ENCODE measurements around the gene STAT2. TPM values are rescaled to one million over a fixed set of nuclear protein-coding genes. Genes with fewer than 3 reads are reported as not detected.

STAT2 gene
- total and polyA plus RNA-seq, 9 of the 15 experiments (the other 6 are each of a cell fraction or from before 2014, with no cell fraction given) = 15.5 to 46.9 (median 40.1) TPM

GRCh38 chr12:56300644-56301464 lies 59.1 kb downstream of the STAT2 start (continued):
- TF ChIP-seq NR2C1 (IDR thresholded peaks at IDR 0.05) = peak; percentile 95
- peak; percentile 96 for TF ChIP-seq NR2C1 (tag; IDR thresholded peaks at IDR 0.05)
- TF ChIP-seq CBX1 (IDR thresholded peaks at IDR 0.05; ENCODE audit: low read depth) = no peak
- TF ChIP-seq DDX20 (tag; IDR thresholded peaks at IDR 0.05; ENCODE audit: low read depth) = no peak
- TF ChIP-seq BACH1 (tag; IDR thresholded peaks at IDR 0.05) = no peak
- no peak for TF ChIP-seq NEUROD1 (IDR thresholded peaks at IDR 0.05; ENCODE audit: borderline replicate concordance, low read depth, low read length, partially characterized antibody)
- no peak for TF ChIP-seq CHCHD3 (CRISPR knock-in tag; IDR thresholded peaks at IDR 0.05)
- peak; percentile 47 for TF ChIP-seq BRD9 (IDR thresholded peaks at IDR 0.05; ENCODE audit: low read depth, partially characterized antibody)
- peak; percentile 82 for TF ChIP-seq BCOR (IDR thresholded peaks at IDR 0.05)
- no peak for TF ChIP-seq NCOA6 (IDR thresholded peaks at IDR 0.05)
- no peak for TF ChIP-seq TFAM (CRISPR knock-in tag; conservative IDR thresholded peaks at IDR 0.05)
- peak; percentile 91 for TF ChIP-seq CBFA2T2 (conservative IDR thresholded peaks at IDR 0.05)
- TF ChIP-seq CHD2 (IDR thresholded peaks at IDR 0.05; ENCODE audit: low read depth, low read length) = no peak
- no peak for TF ChIP-seq ZNF316 (IDR thresholded peaks at IDR 0.05)
- no peak for TF ChIP-seq DACH1 (IDR thresholded peaks at IDR 0.05; ENCODE audit: partially characterized antibody)
- TF ChIP-seq TCF15 (CRISPR knock-in tag; IDR thresholded peaks at IDR 0.05) = no peak
- TF ChIP-seq ZNF217 (CRISPR knock-in tag; IDR thresholded peaks at IDR 0.05) = no peak
- no peak for TF ChIP-seq RBM15 (IDR thresholded peaks at IDR 0.05; ENCODE audit: insufficient read depth, low read length)
- TF ChIP-seq XRCC3 (IDR thresholded peaks at IDR 0.05) = no peak
- no peak for TF ChIP-seq MAFG (tag; conservative IDR thresholded peaks at IDR 0.05)
- TF ChIP-seq, protein P1, sequence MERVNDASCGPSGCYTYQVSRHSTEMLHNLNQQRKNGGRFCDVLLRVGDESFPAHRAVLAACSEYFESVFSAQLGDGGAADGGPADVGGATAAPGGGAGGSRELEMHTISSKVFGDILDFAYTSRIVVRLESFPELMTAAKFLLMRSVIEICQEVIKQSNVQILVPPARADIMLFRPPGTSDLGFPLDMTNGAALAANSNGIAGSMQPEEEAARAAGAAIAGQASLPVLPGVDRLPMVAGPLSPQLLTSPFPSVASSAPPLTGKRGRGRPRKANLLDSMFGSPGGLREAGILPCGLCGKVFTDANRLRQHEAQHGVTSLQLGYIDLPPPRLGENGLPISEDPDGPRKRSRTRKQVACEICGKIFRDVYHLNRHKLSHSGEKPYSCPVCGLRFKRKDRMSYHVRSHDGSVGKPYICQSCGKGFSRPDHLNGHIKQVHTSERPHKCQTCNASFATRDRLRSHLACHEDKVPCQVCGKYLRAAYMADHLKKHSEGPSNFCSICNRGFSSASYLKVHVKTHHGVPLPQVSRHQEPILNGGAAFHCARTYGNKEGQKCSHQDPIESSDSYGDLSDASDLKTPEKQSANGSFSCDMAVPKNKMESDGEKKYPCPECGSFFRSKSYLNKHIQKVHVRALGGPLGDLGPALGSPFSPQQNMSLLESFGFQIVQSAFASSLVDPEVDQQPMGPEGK (CRISPR knock-in tag; IDR thresholded peaks at IDR 0.05; ENCODE audit: borderline replicate concordance) = no peak
- TF ChIP-seq RERE (CRISPR knock-in tag; IDR thresholded peaks at IDR 0.05; ENCODE audit: borderline replicate concordance) = no peak

Data from K562 (cell line).